ENCODE data around the gene LAMP1.

DNA sequence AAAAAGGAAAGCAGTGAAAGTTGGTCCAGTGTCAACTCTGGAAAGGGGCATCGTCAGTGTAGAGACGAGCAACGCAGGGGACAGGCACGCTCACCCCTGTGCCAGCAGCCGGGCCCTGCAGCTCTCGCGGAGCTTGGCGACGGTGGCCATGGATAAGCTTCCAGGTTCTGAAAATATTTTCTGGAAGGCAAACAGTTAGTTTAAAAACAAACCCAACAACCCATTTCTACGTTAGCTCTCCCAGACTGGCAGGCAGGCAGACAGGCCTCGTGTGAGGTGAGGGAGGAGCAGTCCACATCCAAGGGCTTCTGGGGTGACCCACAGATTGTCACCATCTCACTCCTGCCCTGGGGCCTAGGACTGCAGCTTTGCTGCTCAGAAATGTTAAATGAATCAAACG lies 27.4 kb downstream of the LAMP1 start:
- TF ChIP-seq, protein P1, sequence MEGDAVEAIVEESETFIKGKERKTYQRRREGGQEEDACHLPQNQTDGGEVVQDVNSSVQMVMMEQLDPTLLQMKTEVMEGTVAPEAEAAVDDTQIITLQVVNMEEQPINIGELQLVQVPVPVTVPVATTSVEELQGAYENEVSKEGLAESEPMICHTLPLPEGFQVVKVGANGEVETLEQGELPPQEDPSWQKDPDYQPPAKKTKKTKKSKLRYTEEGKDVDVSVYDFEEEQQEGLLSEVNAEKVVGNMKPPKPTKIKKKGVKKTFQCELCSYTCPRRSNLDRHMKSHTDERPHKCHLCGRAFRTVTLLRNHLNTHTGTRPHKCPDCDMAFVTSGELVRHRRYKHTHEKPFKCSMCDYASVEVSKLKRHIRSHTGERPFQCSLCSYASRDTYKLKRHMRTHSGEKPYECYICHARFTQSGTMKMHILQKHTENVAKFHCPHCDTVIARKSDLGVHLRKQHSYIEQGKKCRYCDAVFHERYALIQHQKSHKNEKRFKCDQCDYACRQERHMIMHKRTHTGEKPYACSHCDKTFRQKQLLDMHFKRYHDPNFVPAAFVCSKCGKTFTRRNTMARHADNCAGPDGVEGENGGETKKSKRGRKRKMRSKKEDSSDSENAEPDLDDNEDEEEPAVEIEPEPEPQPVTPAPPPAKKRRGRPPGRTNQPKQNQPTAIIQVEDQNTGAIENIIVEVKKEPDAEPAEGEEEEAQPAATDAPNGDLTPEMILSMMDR (conservative IDR thresholded peaks at IDR 0.05 in 1 of 2, IDR thresholded peaks at IDR 0.05 in 1 of 2; ENCODE audit: low read depth in 1 of 2, low read length in 2 of 2) = no peak
- TF ChIP-seq EZH2 (IDR thresholded peaks at IDR 0.05; ENCODE audit: low read length, missing control alignments) = no peak

Data from fibroblast of lung (primary cell).